GM19025 (cell line): ENCODE measurements around the gene PITX2.
"Not testable (repeated sequence)": the region's sequence is repeated elsewhere in the genome, so short reads cannot be mapped to it uniquely, and the experiment has no call there.

Experiments used
- ATAC-seq: cut with Tn5 transposase; IDR thresholded peaks from one replicate; pipeline ENCODE4 v1.9.1; 2021; ENCODE audit warnings: mild to moderate bottlenecking, low read depth, moderate library complexity; ENCODE audit not compliant: unreplicated experiment

PITX2 gene

GRCh38 chr4:110613745-110614144, 9.1 kb downstream of the PITX2 start:
- no peak for ATAC-seq

- ATAC-seq, result no peak
Observed at GRCh38 chr4:110612631-110613269, 10.1 kb downstream of the PITX2 start.

GRCh38 chr4:110611968-110612447, 10.9 kb downstream of the PITX2 start:
- ATAC-seq, result no peak

- peak; percentile 89 for ATAC-seq
Observed at GRCh38 chr4:110610940-110611831, 11.7 kb downstream of the PITX2 start.

GRCh38 chr4:110610620-110610939, 12.3 kb downstream of the PITX2 start:
- ATAC-seq, result no peak

GRCh38 chr4:110609044-110609750, 13.7 kb downstream of the PITX2 start:
- no peak for ATAC-seq

- ATAC-seq, result no peak
Observed at GRCh38 chr4:110605077-110605476, 17.8 kb downstream of the PITX2 start.

- no peak for ATAC-seq
Observed at GRCh38 chr4:110602061-110602460, 20.8 kb downstream of the PITX2 start.

- ATAC-seq, result no peak
Observed at GRCh38 chr4:110597582-110597981, 25.3 kb downstream of the PITX2 start.

- ATAC-seq, result no peak
Observed at GRCh38 chr4:110596431-110596830, 26.4 kb downstream of the PITX2 start.

- ATAC-seq, result no peak
Observed at GRCh38 chr4:110595583-110595982, 27.3 kb downstream of the PITX2 start.

- no peak for ATAC-seq
Observed at GRCh38 chr4:110589297-110589696, 33.6 kb downstream of the PITX2 start.

- ATAC-seq, result no peak
Observed at GRCh38 chr4:110587666-110588285, 35.1 kb downstream of the PITX2 start.

GRCh38 chr4:110586131-110586850, 36.6 kb downstream of the PITX2 start:
- ATAC-seq, result no peak

GRCh38 chr4:110576696-110577095, 46.2 kb downstream of the PITX2 start:
- not testable (repeated sequence) for ATAC-seq
